GM21367 (cell line): ENCODE measurements around the gene PDLIM3.
A peak's percentile ranks its signal among the peaks of the same experiment; 100 is the strongest.

Experiments
- ATAC-seq: cut with Tn5 transposase; IDR thresholded peaks from one replicate; pipeline ENCODE4 v1.9.1; 2021; ENCODE audit not compliant: unreplicated experiment

Gene PDLIM3

GRCh38 chr4:185472103-185472542 is 63.2 kb downstream of the PDLIM3 start:
- no peak for ATAC-seq

GRCh38 chr4:185471235-185472102 is 63.8 kb downstream of the PDLIM3 start, which contains the start of gene CCDC110:
TSS of gene CCDC110 (minus strand) at chr4:185471733. CDS start at chr4:185471683, 50 bp downstream.
- peak; percentile 90 for ATAC-seq

GRCh38 chr4:185470501-185471195 is 64.7 kb downstream of the PDLIM3 start:
- no peak for ATAC-seq

GRCh38 chr4:185469580-185470154 is 65.6 kb downstream of the PDLIM3 start:
- ATAC-seq, result no peak

- ATAC-seq, result no peak
Observed at GRCh38 chr4:185468999-185469398, 66.3 kb downstream of the PDLIM3 start.

GRCh38 chr4:185467991-185468390 is 67.3 kb downstream of the PDLIM3 start:
- no peak for ATAC-seq

GRCh38 chr4:185467101-185467500 is 68.2 kb downstream of the PDLIM3 start:
- ATAC-seq, result no peak

- no peak for ATAC-seq
Observed at GRCh38 chr4:185465707-185466106, 69.6 kb downstream of the PDLIM3 start.

- no peak for ATAC-seq
Observed at GRCh38 chr4:185464887-185465286, 70.4 kb downstream of the PDLIM3 start.

GRCh38 chr4:185464183-185464582 is 71.1 kb downstream of the PDLIM3 start:
- no peak for ATAC-seq

- no peak for ATAC-seq
Observed at GRCh38 chr4:185463541-185463940, 71.8 kb downstream of the PDLIM3 start.

GRCh38 chr4:185461565-185461964 is 73.7 kb downstream of the PDLIM3 start:
- ATAC-seq, result no peak

- no peak for ATAC-seq
Observed at GRCh38 chr4:185457136-185457535, 78.2 kb downstream of the PDLIM3 start.

- ATAC-seq, result no peak
Observed at GRCh38 chr4:185456131-185456530, 79.2 kb downstream of the PDLIM3 start.
